NCI-H2081 (cell line): ENCODE measurements around the gene CELA2A.
"Not testable (repeated sequence)": the region's sequence is repeated elsewhere in the genome, so short reads cannot be mapped to it uniquely, and the experiment has no call there.

ENCODE experiments used
- DNase-seq, 2 experiments: peaks; one replicate each; lab custom pipeline; 2025; lab: John Stamatoyannopoulos, UW

CELA2A gene

GRCh38 chr1:15425521-15425920 lies 31.0 kb upstream of the CELA2A start:
- DNase-seq: no peak

DNA sequence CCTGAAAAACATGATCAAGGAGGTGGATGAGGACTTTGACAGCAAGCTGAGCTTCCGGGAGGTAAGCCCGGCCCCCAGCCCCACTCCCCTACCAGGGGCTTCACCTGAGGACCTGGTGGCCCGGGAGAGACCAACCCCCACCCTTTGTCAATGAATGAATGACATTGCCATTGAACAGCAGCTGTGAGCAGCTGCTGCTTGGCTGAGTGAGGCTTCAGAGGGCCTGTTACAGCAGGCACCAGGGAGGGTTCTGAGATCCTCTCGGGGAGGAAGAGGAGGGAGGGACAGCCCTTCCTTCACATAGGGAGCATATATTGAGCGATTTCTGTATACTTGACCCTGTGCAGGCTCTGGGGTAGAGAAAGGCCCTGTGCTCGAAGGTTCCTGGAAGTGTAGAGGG lies 30.6 kb upstream of the CELA2A start:
- no peak for DNase-seq

GRCh38 chr1:15426492-15427279 lies 29.8 kb upstream of the CELA2A start:
- no peak for DNase-seq

DNA sequence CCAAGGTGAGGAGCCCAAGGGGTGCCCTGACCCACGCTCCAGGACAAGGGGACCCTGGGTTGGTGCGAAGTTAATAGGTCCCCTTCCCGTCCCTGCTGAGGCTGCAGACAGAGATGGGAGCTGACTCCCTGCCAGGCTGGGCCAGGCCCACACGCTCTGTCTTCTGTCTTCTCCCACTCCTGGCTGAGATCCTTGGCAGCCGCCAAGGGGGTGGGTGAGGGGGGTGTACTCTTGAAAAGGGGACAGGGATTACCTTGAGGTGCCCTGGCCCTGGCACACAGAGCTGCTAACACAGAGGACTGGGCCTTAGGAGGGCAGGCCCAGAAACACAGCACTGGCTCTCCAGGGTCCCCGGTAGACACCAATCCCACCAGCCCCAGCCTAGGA lies 29.3 kb upstream of the CELA2A start:
- DNase-seq: no peak

- not testable (repeated sequence) for DNase-seq
These were observed 28.3 kb upstream of the CELA2A start for GRCh38 chr1:15428252-15428651.

DNA sequence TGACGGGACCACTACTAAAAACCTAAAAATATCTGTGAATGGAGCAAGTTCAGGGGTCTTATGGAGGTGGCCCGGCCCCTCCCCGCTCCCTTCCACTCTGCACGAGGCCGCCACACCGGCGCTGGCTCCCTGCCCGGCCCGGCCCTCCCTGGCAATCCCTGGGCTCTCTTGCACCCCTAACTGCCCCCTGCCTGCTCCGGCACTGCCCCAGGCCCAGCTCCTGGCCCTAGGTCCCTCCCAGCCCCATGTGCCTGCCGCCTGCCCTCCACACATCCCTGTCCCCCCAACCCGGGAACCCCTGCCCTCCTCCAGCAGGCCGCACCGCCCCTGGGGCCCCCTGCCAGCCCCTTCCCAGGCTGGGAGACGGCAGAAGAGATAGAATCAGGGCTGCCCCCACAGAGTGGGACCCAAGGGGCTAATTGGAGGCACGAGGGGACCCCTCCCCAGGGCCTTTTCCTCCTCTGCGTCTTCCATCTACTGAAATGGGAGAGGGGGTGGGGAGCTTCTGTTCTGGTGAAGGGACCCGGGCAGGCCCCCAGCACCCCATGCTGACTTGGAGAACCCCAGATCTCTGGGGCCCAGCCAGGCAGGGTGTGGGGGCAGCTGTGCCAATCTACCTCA lies 27.6 kb upstream of the CELA2A start:
- DNase-seq: no peak

DNA sequence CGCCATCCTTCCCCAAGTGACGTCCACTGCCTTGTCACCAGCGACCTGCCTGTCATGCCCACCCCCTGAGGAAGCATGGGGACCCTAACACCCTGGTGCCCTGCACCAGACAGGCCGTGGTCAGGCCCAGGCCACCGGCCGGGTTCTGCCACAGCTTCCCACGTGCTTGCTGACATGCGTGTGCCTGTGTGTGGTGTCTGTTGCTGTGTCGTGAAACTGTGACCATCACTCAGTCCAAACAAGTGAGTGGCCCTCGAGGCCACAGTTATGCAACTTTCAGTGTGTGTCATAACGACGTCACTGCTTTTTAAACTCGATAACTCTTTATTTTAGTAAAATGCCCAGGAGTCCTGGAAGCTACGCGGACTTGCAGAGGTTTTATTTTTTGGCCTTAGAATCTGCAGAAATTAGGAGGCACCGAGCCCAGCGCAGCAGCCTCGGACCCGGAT lies 26.8 kb upstream of the CELA2A start:
- no peak for DNase-seq

- DNase-seq: peak in 1 of 2 experiments; percentile 6
These were observed 25.6 kb upstream of the CELA2A start for GRCh38 chr1:15430787-15431570.

- DNase-seq: no peak
These were observed 25.0 kb upstream of the CELA2A start for GRCh38 chr1:15431571-15431948.

GRCh38 chr1:15432324-15432723 lies 24.2 kb upstream of the CELA2A start:
- no peak for DNase-seq

- DNase-seq: no peak
These were observed 23.1 kb upstream of the CELA2A start for GRCh38 chr1:15433471-15433870.

DNA sequence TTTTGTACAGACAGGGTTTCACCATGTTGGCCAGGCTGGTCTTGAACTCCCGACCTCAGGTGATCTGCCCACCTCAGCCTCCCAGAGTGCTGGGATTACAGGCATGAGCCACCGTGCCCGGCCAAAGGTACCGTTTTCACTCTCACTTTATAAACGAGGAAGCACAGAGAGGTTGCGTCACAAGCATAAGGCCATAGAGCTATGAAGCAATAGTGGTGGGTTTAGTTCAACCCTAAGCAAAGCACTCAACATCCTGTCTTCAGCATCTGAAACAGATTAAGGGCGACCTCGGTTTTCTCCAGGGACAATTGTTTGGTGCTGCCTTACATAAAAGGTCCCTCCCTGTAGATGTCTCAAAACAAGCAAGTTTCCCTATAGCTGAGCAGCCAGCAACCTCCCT lies 21.8 kb upstream of the CELA2A start:
- DNase-seq: not testable (repeated sequence)

DNA sequence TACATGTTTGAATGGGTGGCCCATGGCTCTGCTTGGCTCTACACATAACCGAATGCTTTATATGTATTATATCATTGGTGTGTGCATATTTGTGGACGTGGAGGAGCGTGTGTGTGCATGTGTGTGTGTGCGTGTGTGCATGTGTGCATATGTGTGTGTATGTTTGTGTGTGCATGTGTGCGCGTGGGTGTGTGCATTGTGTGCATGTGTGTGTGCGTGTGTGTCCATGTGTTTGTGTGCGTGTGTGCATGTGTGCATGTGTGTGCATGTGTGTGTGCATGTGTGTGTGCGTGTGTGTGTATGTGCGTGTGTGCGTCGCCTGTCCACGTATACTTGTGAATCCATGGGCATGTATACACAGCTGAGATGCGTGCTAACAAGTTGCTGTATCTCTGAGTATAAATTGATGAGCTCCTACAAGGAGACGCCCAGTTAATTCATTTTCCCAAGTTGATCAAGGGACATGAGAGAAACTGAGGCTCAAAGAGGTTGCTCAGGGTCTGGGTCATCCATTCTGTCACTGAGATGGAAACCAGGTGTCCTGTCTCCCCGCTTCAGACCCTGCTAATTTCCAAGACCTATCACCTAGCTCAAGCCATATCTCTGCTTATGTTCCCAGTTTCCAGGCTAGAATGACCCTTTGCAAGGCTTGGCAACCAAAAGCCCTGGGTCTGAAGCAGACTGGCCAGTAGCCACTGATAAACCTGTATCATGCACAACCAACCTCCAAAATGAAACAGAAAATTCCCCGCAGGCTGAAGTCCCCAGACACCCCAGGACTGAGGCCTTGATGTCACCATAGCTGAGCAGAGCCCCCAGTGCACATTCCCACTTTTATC lies 21.1 kb upstream of the CELA2A start:
- DNase-seq: no peak

- no peak for DNase-seq
These were observed 19.6 kb upstream of the CELA2A start for GRCh38 chr1:15436881-15437442.

DNA sequence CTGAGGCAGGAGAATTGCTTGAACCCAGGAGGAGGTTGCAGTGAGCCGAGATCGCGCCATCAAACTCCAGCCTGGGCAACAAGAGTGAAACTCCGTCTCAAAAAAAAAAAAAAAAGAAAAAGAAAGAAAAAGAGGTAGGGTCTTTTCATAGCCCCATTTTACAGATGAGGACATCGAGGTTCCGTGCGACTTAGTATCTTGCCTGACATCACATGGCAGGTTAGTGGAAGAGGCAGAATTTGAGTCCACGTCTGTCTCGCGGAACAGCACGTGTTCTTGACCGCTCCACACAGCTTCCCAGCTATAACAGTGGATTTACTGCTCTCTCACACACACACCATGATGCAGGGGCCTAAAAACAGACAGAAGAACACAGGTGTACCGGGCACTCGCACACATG lies 17.2 kb upstream of the CELA2A start:
- no peak for DNase-seq

DNA sequence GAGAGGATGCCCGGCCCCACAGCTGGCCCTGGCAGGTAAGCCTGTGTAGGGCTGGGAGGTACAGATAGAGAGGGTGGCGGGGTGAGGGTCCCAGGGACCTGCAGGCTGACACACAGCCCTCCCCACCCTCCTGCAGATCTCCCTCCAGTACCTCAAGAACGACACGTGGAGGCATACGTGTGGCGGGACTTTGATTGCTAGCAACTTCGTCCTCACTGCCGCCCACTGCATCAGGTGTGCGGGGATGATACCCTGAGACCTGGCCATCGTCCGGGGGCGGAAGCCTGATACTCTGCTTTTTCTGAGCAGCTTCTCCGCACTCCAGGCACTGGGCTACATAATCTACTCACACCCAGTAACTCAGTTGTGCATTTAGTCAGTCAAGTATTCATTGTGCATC lies 16.2 kb upstream of the CELA2A start:
- no peak for DNase-seq

GRCh38 chr1:15441247-15441646 lies 15.3 kb upstream of the CELA2A start:
- no peak for DNase-seq

DNA sequence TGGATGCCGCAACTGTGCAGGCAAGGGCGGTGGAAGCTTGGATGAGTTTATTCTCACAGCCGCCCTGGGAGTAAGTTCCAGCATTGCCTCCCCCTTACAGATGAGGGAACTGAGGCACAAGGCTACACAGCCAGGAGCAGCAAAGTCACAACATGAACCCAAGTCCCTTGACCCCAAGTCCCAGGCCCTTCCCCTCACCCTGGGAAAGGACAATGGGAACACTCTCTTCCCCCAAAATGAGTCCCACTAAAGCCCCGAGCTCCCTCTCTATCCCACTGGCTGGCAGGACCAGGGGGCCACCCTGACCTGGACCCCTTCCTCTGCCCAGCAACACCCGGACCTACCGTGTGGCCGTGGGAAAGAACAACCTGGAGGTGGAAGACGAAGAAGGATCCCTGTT lies 14.4 kb upstream of the CELA2A start:
- DNase-seq: no peak

DNA sequence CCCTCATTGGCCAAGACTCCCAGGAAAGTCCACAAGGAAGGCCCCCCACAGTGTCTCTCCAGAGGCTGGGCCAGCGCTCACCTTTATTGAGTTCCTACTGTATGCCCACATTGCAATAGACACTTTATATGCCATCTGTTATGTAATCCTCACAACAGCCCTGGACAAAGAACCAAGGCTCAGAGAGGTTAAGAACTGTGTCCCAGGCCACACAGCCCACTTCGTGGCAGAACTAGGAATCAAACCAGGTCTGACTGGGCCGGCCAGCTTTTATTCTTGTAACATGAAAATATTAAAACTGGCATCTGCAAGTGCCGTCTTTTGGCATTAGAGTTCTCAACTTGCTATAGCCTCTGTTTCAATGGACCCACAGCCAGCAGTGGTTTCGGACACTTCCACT lies 13.8 kb upstream of the CELA2A start:
- no peak for DNase-seq

- DNase-seq: no peak
These were observed 13.3 kb upstream of the CELA2A start for GRCh38 chr1:15443281-15443680.

- no peak for DNase-seq
These were observed 11.8 kb upstream of the CELA2A start for GRCh38 chr1:15444468-15445389.
